H1 (cell line): ENCODE measurements around the gene IGSF11. TPM values are rescaled to one million over a fixed set of nuclear protein-coding genes. Genes with fewer than 3 reads are reported as not detected.

ENCODE experiments used
- E2F6 ChIP-seq: IDR thresholded peaks from 2 replicates; pipeline ENCODE4 v1.6.1; 2012; ENCODE audit warnings: inconsistent platforms
- JUN ChIP-seq: IDR thresholded peaks from 2 replicates; pipeline ENCODE4 v1.6.1; 2011; ENCODE audit warnings: low read depth, mild to moderate bottlenecking, improper control_type of control experiment, low read length
- KDM5A ChIP-seq: fragments of 200-600 bp; IDR thresholded peaks from 2 replicates; pipeline ENCODE4 v1.7.1; 2012; ENCODE audit warnings: mild to moderate bottlenecking, low read length, inconsistent platforms, mixed read lengths
- USF2 ChIP-seq: IDR thresholded peaks from 2 replicates; pipeline ENCODE4 v1.6.1; 2011; ENCODE audit warnings: low read length, improper control_type of control experiment
- polyA plus RNA-seq, 7 experiments: library from polyadenylated mRNA; depleted of rRNA in 3 of 7; stranded (reverse) in 5 of 7; unstranded in 2 of 7; fragments of >200 nt in 5 of 7; fragments of 200-250 nt in 2 of 7; gene quantifications; 1 replicate in 5 of 7; 2 replicates in 1 of 7; 4 replicates in 1 of 7; pipeline versions ENCODE4 v1.2.1 to v1.2.3, GENCODE V29; 2011 to 2013; ENCODE audit warnings: missing spikeins in 2 of 7, mixed read lengths in 2 of 7
- total RNA-seq: library from RNA; stranded (reverse); fragmentation: NEBNext Ultra II Directional; extraction: Animal tissue kit (Norgen Biotek cat#: 25700); gene quantifications from 2 replicates; pipeline ENCODE4 v1.2.1, GENCODE V29; 2021

Gene IGSF11
- total and polyA plus RNA-seq, 2 of the 8 experiments (the other 6 are each of a cell fraction or from before 2014, with no cell fraction given) = 1.1 to 4.1 TPM

- no peak for TF ChIP-seq KDM5A
- TF ChIP-seq E2F6 = no peak
- TF ChIP-seq USF2 = no peak
- TF ChIP-seq JUN = no peak
Measured at GRCh38 chr3:118882353-118882947, 152.2 kb downstream of the IGSF11 start (continued).
